ENCODE results near the gene AGER. TPM values are rescaled to one million over a fixed set of nuclear protein-coding genes. Genes with fewer than 3 reads are reported as not detected.

The AGER gene
- polyA plus RNA-seq, 1 donor from 2014 or later, result 7.2 TPM

DNA sequence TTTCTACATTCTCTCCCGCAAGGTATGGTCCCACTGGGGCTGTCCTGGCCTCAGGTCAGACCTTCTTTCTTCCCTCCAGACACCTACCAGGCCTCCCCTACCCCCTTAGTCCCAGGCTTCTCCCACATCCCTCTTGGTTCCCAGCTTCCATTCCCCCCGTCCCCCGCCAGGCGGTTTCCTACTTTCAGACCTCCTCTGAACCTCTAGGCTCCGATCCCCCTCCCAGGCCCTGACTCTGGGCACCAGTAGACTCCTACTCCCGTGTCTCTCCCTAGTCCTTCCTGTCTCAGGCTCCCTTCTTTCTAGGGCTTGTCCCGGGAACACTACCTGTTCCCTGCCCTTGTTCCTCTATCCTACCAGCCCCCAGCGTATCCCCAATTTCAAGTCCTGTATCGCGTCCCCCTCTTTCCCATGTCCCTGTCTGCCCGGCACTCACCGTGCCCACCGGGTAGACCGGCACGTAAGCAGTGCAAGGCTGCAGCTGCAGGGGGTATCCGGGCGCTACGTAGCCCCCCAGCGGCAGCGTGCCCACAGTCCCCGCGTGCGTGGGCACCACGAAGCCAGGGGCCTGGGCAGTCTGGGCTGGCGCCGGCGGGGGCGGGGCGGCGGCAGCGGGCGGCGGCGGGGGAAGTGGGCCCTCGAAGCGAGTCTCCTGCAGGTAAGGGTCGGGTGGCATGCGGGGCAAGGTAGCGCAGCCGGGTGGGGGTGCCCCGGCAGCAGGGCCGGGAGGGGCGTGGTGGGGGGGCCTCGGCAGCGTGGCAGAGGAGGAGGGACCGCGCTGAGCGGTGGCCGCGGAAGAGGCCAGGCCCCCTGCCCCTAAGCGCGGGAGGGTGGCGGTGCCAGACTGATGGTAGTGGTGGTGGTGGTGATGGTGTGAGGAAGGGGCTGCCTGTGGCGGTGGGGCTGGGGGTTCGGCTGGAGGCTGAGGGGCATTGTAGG is 33.9 kb downstream of the AGER start:
- H3K27ac ChIP-seq (ENCODE audit: low read length), result no peak overlapping the region
- TF ChIP-seq TAF1 (IDR thresholded peaks at IDR 0.05; ENCODE audit: low read depth) (no peak), POLR2AphosphoS5 (IDR thresholded peaks at IDR 0.05) (no peak), EP300 (conservative IDR thresholded peaks at IDR 0.05; ENCODE audit: poor library complexity, severe bottlenecking) (no peak), MXI1 (conservative IDR thresholded peaks at IDR 0.05; ENCODE audit: poor library complexity, severe bottlenecking) (no peak), SMC3 (conservative IDR thresholded peaks at IDR 0.05; ENCODE audit: poor library complexity) (no peak)
- H3K4me3 ChIP-seq (ENCODE audit: low read length), result peak overlapping the region; percentile 79
- H3K9me3 ChIP-seq (ENCODE audit: low read length), result no peaks in the 10 kb centered on the region
- no peaks in the 10 kb centered on the region for H3K9me2 ChIP-seq (ENCODE audit: insufficient read depth, low read length)
- peaks cover 47% of the 10 kb centered on the region for H3K27me3 ChIP-seq (ENCODE audit: insufficient read depth, low read depth, low read length)
- H3K79me2 ChIP-seq (replicated peaks; ENCODE audit: insufficient read depth, low read length), result peaks cover 6% of the 10 kb centered on the region
- peak overlapping the region; percentile 9 for H3K9ac ChIP-seq (ENCODE audit: low read length)
- no peaks in the 10 kb centered on the region for H4K20me1 ChIP-seq (ENCODE audit: insufficient read depth)
- H2AFZ ChIP-seq (ENCODE audit: low read depth, low read length), result no peak overlapping the region
- no peaks in the 10 kb centered on the region for H3K36me3 ChIP-seq (ENCODE audit: insufficient read depth, low read length)
- H3K4me2 ChIP-seq (ENCODE audit: low read length), result no peak overlapping the region
- no peaks in the 10 kb centered on the region for H3F3A ChIP-seq (ENCODE audit: insufficient read depth, low read length, poor library complexity, severe bottlenecking)

DNA sequence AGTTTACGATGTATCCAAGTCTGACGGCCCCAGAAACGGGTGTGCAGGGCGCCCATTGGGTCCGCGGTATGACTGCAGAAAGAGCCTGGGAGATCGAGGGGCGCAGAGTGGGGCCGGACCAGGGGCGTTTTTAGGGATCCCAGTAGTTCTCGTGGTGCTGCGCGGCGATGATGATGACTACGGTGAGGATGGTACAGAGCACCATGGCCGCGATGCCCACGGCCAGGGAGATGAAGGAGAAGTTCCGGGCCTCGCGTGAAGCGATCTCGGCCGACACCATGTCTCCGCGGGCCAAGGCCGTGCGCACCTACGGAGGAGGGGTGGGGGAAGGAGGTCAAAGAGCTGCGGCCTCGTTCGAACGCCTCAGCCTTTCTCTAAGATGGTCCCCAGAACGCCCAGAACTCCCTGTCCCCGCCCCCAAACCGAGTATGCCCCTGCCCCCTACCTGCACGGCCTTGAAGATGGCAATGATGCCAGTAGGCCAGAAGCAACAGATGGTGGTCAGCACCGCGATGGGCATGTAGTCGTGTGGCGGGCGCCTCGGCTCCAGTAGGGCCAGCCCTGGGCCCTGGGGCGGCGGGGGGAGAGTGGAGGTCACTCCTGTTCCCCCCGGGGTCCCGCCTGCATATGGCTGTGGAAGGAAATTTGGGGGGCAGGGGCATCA is 34.8 kb downstream of the AGER start:
- no peak for TF ChIP-seq POLR2AphosphoS5 (IDR thresholded peaks at IDR 0.05)
- no peak for TF ChIP-seq RAD21 (conservative IDR thresholded peaks at IDR 0.05)
- TF ChIP-seq SMC3 (conservative IDR thresholded peaks at IDR 0.05; ENCODE audit: poor library complexity), result no peak
- TF ChIP-seq, protein P1, sequence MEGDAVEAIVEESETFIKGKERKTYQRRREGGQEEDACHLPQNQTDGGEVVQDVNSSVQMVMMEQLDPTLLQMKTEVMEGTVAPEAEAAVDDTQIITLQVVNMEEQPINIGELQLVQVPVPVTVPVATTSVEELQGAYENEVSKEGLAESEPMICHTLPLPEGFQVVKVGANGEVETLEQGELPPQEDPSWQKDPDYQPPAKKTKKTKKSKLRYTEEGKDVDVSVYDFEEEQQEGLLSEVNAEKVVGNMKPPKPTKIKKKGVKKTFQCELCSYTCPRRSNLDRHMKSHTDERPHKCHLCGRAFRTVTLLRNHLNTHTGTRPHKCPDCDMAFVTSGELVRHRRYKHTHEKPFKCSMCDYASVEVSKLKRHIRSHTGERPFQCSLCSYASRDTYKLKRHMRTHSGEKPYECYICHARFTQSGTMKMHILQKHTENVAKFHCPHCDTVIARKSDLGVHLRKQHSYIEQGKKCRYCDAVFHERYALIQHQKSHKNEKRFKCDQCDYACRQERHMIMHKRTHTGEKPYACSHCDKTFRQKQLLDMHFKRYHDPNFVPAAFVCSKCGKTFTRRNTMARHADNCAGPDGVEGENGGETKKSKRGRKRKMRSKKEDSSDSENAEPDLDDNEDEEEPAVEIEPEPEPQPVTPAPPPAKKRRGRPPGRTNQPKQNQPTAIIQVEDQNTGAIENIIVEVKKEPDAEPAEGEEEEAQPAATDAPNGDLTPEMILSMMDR (IDR thresholded peaks at IDR 0.05; ENCODE audit: poor library complexity, severe bottlenecking), result no peak
- no peak for TF ChIP-seq EP300 (conservative IDR thresholded peaks at IDR 0.05; ENCODE audit: poor library complexity, severe bottlenecking)
- TF ChIP-seq, protein P2, sequence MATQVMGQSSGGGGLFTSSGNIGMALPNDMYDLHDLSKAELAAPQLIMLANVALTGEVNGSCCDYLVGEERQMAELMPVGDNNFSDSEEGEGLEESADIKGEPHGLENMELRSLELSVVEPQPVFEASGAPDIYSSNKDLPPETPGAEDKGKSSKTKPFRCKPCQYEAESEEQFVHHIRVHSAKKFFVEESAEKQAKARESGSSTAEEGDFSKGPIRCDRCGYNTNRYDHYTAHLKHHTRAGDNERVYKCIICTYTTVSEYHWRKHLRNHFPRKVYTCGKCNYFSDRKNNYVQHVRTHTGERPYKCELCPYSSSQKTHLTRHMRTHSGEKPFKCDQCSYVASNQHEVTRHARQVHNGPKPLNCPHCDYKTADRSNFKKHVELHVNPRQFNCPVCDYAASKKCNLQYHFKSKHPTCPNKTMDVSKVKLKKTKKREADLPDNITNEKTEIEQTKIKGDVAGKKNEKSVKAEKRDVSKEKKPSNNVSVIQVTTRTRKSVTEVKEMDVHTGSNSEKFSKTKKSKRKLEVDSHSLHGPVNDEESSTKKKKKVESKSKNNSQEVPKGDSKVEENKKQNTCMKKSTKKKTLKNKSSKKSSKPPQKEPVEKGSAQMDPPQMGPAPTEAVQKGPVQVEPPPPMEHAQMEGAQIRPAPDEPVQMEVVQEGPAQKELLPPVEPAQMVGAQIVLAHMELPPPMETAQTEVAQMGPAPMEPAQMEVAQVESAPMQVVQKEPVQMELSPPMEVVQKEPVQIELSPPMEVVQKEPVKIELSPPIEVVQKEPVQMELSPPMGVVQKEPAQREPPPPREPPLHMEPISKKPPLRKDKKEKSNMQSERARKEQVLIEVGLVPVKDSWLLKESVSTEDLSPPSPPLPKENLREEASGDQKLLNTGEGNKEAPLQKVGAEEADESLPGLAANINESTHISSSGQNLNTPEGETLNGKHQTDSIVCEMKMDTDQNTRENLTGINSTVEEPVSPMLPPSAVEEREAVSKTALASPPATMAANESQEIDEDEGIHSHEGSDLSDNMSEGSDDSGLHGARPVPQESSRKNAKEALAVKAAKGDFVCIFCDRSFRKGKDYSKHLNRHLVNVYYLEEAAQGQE (IDR thresholded peaks at IDR 0.05; ENCODE audit: borderline replicate concordance), result no peak
- TF ChIP-seq EZH2 (IDR thresholded peaks at IDR 0.05; ENCODE audit: borderline replicate concordance, insufficient read depth, low read length, poor library complexity, severe bottlenecking), result no peak
- no peak for TF ChIP-seq MXI1 (conservative IDR thresholded peaks at IDR 0.05; ENCODE audit: poor library complexity, severe bottlenecking)
- no peak for TF ChIP-seq TAF1 (IDR thresholded peaks at IDR 0.05; ENCODE audit: low read depth)
- Histone ChIP-seq H2AFZ (ENCODE audit: low read depth, low read length) (no peak overlapping the region), H3K4me2 (ENCODE audit: low read length) (no peak overlapping the region), H3K4me3 (ENCODE audit: low read length) (no peak overlapping the region), H3K27ac (ENCODE audit: low read length) (no peak overlapping the region), H3K9me3 (ENCODE audit: low read length) (no peaks in the 10 kb centered on the region), H3F3A (ENCODE audit: insufficient read depth, low read length, poor library complexity, severe bottlenecking) (no peaks in the 10 kb centered on the region), H3K79me2 (replicated peaks; ENCODE audit: insufficient read depth, low read length) (no peaks in the 10 kb centered on the region), H4K20me1 (ENCODE audit: insufficient read depth) (no peaks in the 10 kb centered on the region), H3K27me3 (ENCODE audit: insufficient read depth, low read depth, low read length) (peaks cover 47% of the 10 kb centered on the region), H3K9me2 (ENCODE audit: insufficient read depth, low read length) (no peaks in the 10 kb centered on the region), H3K36me3 (ENCODE audit: insufficient read depth, low read length) (no peaks in the 10 kb centered on the region), H3K9ac (ENCODE audit: low read length) (no peak overlapping the region)

Measured in neural cell (in vitro differentiated cells).